Measurements from ENCODE around the gene LRBA. TPM values are rescaled to one million over a fixed set of nuclear protein-coding genes. Genes with fewer than 3 reads are reported as not detected.
A peak's percentile ranks its signal among the peaks of the same experiment; 100 is the strongest.

LRBA gene
- total RNA-seq, 3 donors from 2014 or later (not counting 1 experiment from before 2014, with no cell fraction given), result 72.1 to 87.6 (median 83.1) TPM

DNA sequence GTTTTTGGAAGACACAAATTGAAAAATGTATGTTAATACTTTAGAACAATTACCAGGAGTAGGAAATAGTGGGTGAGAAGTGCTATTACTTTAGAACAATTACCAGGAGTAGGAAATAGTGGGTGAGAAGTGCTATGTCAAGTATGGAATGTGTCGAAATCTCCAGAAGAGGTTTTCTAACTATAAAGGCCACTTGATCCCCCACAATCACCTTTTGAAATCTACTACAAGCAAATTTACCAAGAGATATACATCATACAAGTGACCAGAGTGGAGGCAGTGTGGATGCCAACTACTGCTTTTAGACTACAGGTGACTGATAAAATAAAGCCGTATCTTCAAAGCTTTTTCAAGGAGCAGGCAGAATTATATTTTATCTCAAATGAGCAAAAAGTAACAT lies 390.1 kb downstream of the LRBA start:
- H3K4me3 Mint-ChIP-seq, result no peak overlapping the region
- no peak overlapping the region for H3K27ac ChIP-seq (ENCODE audit: low read length)

DNA sequence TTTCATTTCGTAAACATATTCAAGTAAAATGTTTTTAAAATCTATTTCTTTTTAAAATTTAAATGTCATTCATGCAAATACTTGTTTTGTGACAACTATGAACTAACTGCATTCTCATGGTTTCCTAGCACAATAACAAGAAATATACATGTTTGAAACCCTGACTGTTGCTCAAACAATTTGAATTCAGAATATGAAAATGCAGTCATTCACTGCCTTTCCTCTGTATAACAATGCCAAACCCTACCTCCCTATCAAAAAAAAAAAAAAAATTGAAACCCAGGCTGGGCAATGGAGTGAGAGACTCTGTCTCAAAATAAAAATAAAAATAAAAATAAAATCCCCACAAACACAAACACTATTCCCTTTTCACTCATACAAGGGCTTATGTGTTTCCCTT lies 391.0 kb downstream of the LRBA start:
- Histone ChIP-seq H3K4me1 (ENCODE audit: control insufficient read depth, insufficient read depth, low read length) (no peaks in the 10 kb centered on the region), H3K27me3 (ENCODE audit: control insufficient read depth, insufficient read depth, low read length) (no peaks in the 10 kb centered on the region), H3K36me3 (ENCODE audit: control insufficient read depth, insufficient read depth, low read length) (no peaks in the 10 kb centered on the region), H3K9me3 (ENCODE audit: control insufficient read depth, insufficient read depth, low read length) (no peaks in the 10 kb centered on the region), H3K27ac (ENCODE audit: low read length) (no peak overlapping the region), H3K4me3 (ENCODE audit: low read length) (no peak overlapping the region)
- TF ChIP-seq, protein P1, sequence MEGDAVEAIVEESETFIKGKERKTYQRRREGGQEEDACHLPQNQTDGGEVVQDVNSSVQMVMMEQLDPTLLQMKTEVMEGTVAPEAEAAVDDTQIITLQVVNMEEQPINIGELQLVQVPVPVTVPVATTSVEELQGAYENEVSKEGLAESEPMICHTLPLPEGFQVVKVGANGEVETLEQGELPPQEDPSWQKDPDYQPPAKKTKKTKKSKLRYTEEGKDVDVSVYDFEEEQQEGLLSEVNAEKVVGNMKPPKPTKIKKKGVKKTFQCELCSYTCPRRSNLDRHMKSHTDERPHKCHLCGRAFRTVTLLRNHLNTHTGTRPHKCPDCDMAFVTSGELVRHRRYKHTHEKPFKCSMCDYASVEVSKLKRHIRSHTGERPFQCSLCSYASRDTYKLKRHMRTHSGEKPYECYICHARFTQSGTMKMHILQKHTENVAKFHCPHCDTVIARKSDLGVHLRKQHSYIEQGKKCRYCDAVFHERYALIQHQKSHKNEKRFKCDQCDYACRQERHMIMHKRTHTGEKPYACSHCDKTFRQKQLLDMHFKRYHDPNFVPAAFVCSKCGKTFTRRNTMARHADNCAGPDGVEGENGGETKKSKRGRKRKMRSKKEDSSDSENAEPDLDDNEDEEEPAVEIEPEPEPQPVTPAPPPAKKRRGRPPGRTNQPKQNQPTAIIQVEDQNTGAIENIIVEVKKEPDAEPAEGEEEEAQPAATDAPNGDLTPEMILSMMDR (IDR thresholded peaks at IDR 0.05), result no peak
- Mint-ChIP-seq H3K27ac (no peak overlapping the region), H3K36me3 (no peaks in the 10 kb centered on the region), H3K4me1 (peaks cover 18 to 19% of the 10 kb centered on the region in 2 donors), H3K27me3 (ENCODE audit: low read depth in 2 of 2) (no peaks in the 10 kb centered on the region), H3K9me3 (no peaks in the 10 kb centered on the region), H3K4me3 (no peak overlapping the region)
- no CpG with 5 or more reads among the region's 1 CpG for WGBS (ENCODE audit: insufficient coverage)
- DNase-seq (no peak), ATAC-seq (no peak)
- intact Hi-C loops (cut with micrococcal nuclease), result no loop called here

More for the DNA sequence above, 390.1 kb downstream of the LRBA start:
- ATAC-seq (peak in 1 of 3 donors; percentile 34), DNase-seq (no peak)
- intact Hi-C loops (cut with micrococcal nuclease), result no loop called here
- WGBS (ENCODE audit: insufficient coverage), result no CpG with 5 or more reads among the region's 2 CpGs
- Histone ChIP-seq H3K27me3 (ENCODE audit: control insufficient read depth, insufficient read depth, low read length) (no peaks in the 10 kb centered on the region), H3K4me1 (ENCODE audit: control insufficient read depth, insufficient read depth, low read length) (no peaks in the 10 kb centered on the region), H3K4me3 (ENCODE audit: low read length) (no peak overlapping the region), H3K9me3 (ENCODE audit: control insufficient read depth, insufficient read depth, low read length) (no peaks in the 10 kb centered on the region), H3K36me3 (ENCODE audit: control insufficient read depth, insufficient read depth, low read length) (no peaks in the 10 kb centered on the region)
- Mint-ChIP-seq H3K36me3 (no peaks in the 10 kb centered on the region), H3K27ac (peak overlapping the region in 1 of 2 donors; percentile 48), H3K27me3 (ENCODE audit: low read depth in 2 of 2) (no peaks in the 10 kb centered on the region), H3K4me1 (peaks cover 12 to 15% of the 10 kb centered on the region in 2 donors), H3K9me3 (no peaks in the 10 kb centered on the region)
- TF ChIP-seq, protein P1 (IDR thresholded peaks at IDR 0.05), result no peak

- no peaks in the 10 kb centered on the region for H3K27me3 ChIP-seq (ENCODE audit: control insufficient read depth, insufficient read depth, low read length)
- Mint-ChIP-seq H3K4me3 (peak overlapping the region; percentile 29), H3K36me3 (no peaks in the 10 kb centered on the region), H3K4me1 (peaks cover 8 to 12% of the 10 kb centered on the region in 2 donors), H3K9me3 (no peaks in the 10 kb centered on the region), H3K27me3 (ENCODE audit: low read depth in 2 of 2) (no peaks in the 10 kb centered on the region), H3K27ac (peak overlapping the region; percentile 35 to 58)
- WGBS (ENCODE audit: insufficient coverage), result no CpG with 5 or more reads among the region's 1 CpG
- intact Hi-C loops (cut with micrococcal nuclease), result no loop called here
- H3K4me1 ChIP-seq (ENCODE audit: control insufficient read depth, insufficient read depth, low read length), result no peaks in the 10 kb centered on the region
- peak overlapping the region; percentile 5 for H3K4me3 ChIP-seq (ENCODE audit: low read length)
- DNase-seq (no peak), ATAC-seq (no peak)
- no peaks in the 10 kb centered on the region for H3K9me3 ChIP-seq (ENCODE audit: control insufficient read depth, insufficient read depth, low read length)
- H3K36me3 ChIP-seq (ENCODE audit: control insufficient read depth, insufficient read depth, low read length), result no peaks in the 10 kb centered on the region
- no peak overlapping the region for H3K27ac ChIP-seq (ENCODE audit: low read length)
- TF ChIP-seq, protein P1 (IDR thresholded peaks at IDR 0.05), result no peak
Measured at GRCh38 chr4:150619042-150619441, 396.0 kb downstream of the LRBA start.

DNA sequence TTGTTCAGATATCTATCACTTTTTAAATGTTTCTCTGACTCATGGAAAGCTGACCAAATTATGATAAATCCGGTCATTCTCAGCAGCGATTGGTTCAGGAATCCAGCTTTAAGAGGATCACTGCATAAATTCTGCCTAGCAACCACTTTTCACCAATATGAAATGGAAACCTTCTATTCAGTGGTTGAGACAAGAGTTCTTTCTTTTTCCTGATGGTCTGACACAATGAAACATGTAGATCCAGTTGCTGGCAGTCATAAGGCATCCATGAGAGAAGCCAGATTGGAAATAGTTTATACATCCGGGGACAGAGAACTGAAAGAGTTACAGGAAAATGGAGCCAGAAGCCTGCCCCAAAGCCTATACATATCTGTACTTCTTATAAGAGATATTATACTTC lies 406.0 kb downstream of the LRBA start:
- Histone ChIP-seq H3K9me3 (ENCODE audit: control insufficient read depth, insufficient read depth, low read length) (no peaks in the 10 kb centered on the region), H3K4me3 (ENCODE audit: low read length) (no peak overlapping the region), H3K27ac (ENCODE audit: low read length) (no peak overlapping the region), H3K27me3 (ENCODE audit: control insufficient read depth, insufficient read depth, low read length) (no peaks in the 10 kb centered on the region), H3K36me3 (ENCODE audit: control insufficient read depth, insufficient read depth, low read length) (peaks cover 2% of the 10 kb centered on the region), H3K4me1 (ENCODE audit: control insufficient read depth, insufficient read depth, low read length) (no peaks in the 10 kb centered on the region)
- TF ChIP-seq, protein P1 (IDR thresholded peaks at IDR 0.05), result no peak
- Mint-ChIP-seq H3K36me3 (no peaks in the 10 kb centered on the region), H3K4me3 (no peak overlapping the region), H3K27ac (no peak overlapping the region), H3K4me1 (peaks cover 4 to 5% of the 10 kb centered on the region in 2 donors), H3K27me3 (ENCODE audit: low read depth in 2 of 2) (no peaks in the 10 kb centered on the region), H3K9me3 (no peaks in the 10 kb centered on the region)
- WGBS (ENCODE audit: insufficient coverage), result 92% methylated on average over 3 of the region's 3 CpGs
- no peak for DNase-seq
- ATAC-seq, result no peak
- intact Hi-C loops (cut with micrococcal nuclease), result no loop called here

Measured in natural killer cell (primary cell).